Uterus (tissue), 4 donors: Measurements from ENCODE around the gene RNF14. TPM values are rescaled to one million over a fixed set of nuclear protein-coding genes. Genes with fewer than 3 reads are reported as not detected.

Experiments
- DNase-seq, 2 donors: peaks; one replicate each; pipeline ENCODE4 v3.0.0-alpha.2; 2019 to 2020
- H3K27ac ChIP-seq, 2 donors: fragments of 200-600 bp; sonication (generic); 1 replicate in 1 of 2; 2 replicates in 1 of 2; pipeline ENCODE4 v1.5.1; 2016 to 2018
- H3K27me3 ChIP-seq, 2 donors: fragments of 200-600 bp; sonication (generic); one replicate each; pipeline ENCODE4 v1.5.1; 2018 to 2019; ENCODE audit warnings: control low read depth in 1 of 2
- H3K36me3 ChIP-seq, 2 donors: fragments of 200-600 bp; sonication (generic); one replicate each; pipeline ENCODE4 v1.5.1; 2019; ENCODE audit warnings: control low read depth in 1 of 2
- H3K4me1 ChIP-seq, 2 donors: fragments of 200-600 bp; sonication (generic); one replicate each; pipeline ENCODE4 v1.5.1; 2018 to 2019; ENCODE audit warnings: control low read depth in 1 of 2
- H3K4me3 ChIP-seq, 2 donors: fragments of 200-600 bp; sonication (generic); 1 replicate in 1 of 2; 2 replicates in 1 of 2; pipeline ENCODE4 v1.5.1; 2018 to 2019; ENCODE audit warnings: mild to moderate bottlenecking in 1 of 2
- H3K9me3 ChIP-seq, 2 donors: fragments of 200-600 bp; sonication (generic); one replicate each; pipeline ENCODE4 v1.5.1; 2019; ENCODE audit warnings: control low read depth in 1 of 2
- POLR2A ChIP-seq, 2 donors: fragments of 450-650 bp; IDR thresholded peaks; one replicate each; pipeline ENCODE4 v1.6.1; 2016; ENCODE audit warnings: antibody characterized with exemption in 2 of 2, mild to moderate bottlenecking in 1 of 2, moderate library complexity in 1 of 2
- intact Hi-C: fragments of 100-400 bp; cut with DNase I; formaldehyde crosslinking; loops from one replicate; pipeline ENCODE4 v1.15.1; 2023; ENCODE audit warnings: low total_unique reads
- total RNA-seq, 4 donors: library from RNA; depleted of rRNA in 3 of 4; stranded (reverse); fragments of >200 nt in 3 of 4; gene quantifications; one replicate each; pipeline versions ENCODE4 v1.1.0 to v1.2.4, GENCODE V29; 2014 to 2023
- TF ChIP-seq, protein P1 (sequence below), 4 experiments: fragments of 200-600 bp in 2 of 4; fragments of 450-650 bp in 2 of 4; sonication (generic) in 2 of 4; IDR thresholded peaks; one replicate each; pipeline ENCODE4 v1.5.1; 2016 to 2019; ENCODE audit warnings: antibody characterized with exemption in 4 of 4, mild to moderate bottlenecking in 2 of 4, moderate library complexity in 1 of 4
- donor health status: DM: yes; HTN: yes; CAD: no.

RNF14 gene
- total RNA-seq, 4 donors from 2014 or later: 20.3 to 70.2 (median 46.7) TPM

DNA sequence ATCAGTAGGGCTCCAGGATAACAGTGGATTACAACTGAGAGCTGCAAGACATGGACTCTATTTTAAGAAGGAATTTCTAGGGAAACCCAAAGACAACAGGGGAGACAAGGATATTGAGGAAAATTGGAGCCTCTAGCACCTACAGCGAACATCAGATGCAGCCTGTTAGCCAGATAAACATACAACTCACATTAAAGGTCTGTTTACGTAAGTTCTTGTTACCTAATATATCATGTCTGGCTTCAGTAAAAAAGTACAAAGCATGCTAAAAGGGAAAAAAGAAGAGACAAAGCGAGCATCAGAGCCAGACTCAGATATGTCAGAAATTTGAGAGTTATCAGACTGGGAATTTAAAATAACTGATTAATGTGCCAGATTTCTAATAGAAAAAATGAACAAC lies 26.8 kb downstream of the RNF14 start:
- Histone ChIP-seq H3K9me3 (no peaks in the 10 kb centered on the region), H3K4me1 (no peaks in the 10 kb centered on the region), H3K27me3 (no peaks in the 10 kb centered on the region), H3K27ac (no peak overlapping the region), H3K36me3 (no peaks in the 10 kb centered on the region), H3K4me3 (no peak overlapping the region)
- intact Hi-C loops: no loop called here
- TF ChIP-seq, protein P1, sequence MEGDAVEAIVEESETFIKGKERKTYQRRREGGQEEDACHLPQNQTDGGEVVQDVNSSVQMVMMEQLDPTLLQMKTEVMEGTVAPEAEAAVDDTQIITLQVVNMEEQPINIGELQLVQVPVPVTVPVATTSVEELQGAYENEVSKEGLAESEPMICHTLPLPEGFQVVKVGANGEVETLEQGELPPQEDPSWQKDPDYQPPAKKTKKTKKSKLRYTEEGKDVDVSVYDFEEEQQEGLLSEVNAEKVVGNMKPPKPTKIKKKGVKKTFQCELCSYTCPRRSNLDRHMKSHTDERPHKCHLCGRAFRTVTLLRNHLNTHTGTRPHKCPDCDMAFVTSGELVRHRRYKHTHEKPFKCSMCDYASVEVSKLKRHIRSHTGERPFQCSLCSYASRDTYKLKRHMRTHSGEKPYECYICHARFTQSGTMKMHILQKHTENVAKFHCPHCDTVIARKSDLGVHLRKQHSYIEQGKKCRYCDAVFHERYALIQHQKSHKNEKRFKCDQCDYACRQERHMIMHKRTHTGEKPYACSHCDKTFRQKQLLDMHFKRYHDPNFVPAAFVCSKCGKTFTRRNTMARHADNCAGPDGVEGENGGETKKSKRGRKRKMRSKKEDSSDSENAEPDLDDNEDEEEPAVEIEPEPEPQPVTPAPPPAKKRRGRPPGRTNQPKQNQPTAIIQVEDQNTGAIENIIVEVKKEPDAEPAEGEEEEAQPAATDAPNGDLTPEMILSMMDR (IDR thresholded peaks at IDR 0.05): no peak
- TF ChIP-seq POLR2A (IDR thresholded peaks at IDR 0.05): no peak
- no peak for DNase-seq

DNA sequence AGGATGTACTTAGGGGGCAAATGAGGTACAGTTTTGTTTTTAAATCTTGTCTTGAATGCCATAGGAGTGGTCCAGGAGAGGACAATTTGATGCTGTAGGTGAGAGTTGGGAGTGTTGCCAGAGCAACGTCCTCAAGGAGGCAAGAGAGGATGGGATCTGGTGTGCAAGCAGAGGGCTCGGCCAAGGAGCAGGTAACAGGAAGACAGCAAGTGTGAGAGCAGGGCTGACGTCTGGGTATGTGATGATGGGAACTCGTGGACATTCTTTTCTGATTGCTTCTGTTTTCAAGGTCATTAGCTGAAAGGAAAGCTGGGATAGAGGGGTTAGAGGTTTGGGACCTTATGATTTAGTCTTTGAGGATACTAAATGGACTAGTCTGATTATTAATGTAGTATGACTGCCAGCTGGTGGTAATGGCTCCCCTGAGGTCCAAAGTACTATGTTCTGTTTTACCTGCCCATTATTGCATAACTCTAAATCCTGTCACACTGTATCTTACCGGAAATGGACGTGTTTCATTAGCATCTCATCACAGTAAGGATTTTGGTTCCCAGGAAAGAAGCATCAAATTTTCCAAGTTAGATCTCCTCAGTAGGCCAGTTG lies 28.6 kb downstream of the RNF14 start:
- H3K4me3 ChIP-seq: no peak overlapping the region
- no peaks in the 10 kb centered on the region for H3K36me3 ChIP-seq
- H3K9me3 ChIP-seq: no peaks in the 10 kb centered on the region
- H3K27ac ChIP-seq: no peak overlapping the region
- intact Hi-C loops: no loop called here
- no peak for TF ChIP-seq POLR2A (IDR thresholded peaks at IDR 0.05)
- TF ChIP-seq, protein P1 (IDR thresholded peaks at IDR 0.05): no peak
- DNase-seq: no peak
- no peaks in the 10 kb centered on the region for H3K4me1 ChIP-seq
- no peaks in the 10 kb centered on the region for H3K27me3 ChIP-seq

DNA sequence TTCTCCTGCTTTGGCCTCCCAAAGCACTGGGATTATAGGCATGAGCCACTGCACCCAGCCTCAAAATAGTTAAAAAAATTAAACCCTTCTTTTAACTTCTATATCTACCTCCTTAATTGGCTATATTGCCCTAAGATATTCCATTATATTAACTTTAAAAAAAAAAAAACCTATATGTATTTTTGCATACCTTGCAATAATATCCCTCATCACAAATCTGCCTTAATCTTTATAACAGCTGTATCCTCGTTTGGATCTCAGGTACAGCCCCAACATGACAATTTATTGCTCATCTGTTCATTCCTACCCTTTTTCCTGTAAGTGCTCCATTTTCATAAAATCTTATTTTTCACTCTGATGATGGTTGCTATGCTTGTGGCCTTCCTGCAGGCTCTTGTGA lies 31.3 kb downstream of the RNF14 start:
- Histone ChIP-seq H3K4me3 (no peak overlapping the region), H3K27ac (no peak overlapping the region), H3K27me3 (no peaks in the 10 kb centered on the region), H3K9me3 (no peaks in the 10 kb centered on the region), H3K4me1 (no peaks in the 10 kb centered on the region), H3K36me3 (no peaks in the 10 kb centered on the region)
- no peak for TF ChIP-seq POLR2A (IDR thresholded peaks at IDR 0.05)
- TF ChIP-seq, protein P1 (IDR thresholded peaks at IDR 0.05): no peak
- intact Hi-C loops: no loop called here
- no peak for DNase-seq

DNA sequence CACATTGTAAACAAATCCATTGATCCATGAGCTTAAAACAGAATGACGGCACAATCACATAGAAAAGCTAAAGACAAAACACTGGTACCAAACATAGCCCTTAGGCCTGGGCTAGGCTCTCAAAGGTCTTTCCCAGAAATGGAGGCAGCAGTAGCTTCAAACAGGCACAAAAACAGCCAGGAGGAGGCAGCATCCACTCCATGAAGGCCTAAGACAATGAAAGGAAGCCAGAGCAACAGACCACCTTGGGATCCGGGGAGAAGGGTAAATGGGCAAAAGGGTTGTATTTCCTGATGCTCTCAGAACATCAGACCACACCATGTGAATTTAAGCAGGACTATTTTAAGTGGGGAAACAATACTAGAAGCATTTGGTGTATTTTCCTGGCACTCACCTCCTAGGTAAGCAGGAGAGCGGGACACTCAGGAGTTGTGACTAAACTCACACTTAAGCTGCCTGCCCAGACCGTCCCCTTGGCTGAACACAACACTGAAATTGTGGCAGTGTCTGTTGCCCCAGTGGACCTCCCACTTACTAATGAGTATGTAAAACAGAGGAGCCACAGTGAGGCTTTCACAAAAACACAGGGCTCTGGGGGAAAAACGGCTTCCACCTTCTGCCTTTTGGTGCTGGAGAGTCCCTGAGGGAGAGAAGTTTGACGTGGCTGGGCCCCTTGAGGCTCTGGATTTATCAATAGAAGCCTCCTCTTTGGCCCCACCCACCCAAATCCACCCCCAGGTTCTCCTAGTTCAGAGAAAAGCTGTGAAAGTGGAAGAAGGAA lies 32.0 kb downstream of the RNF14 start:
- Histone ChIP-seq H3K27ac (peak overlapping the region in 1 of 2 donors; percentile 8), H3K4me3 (no peak overlapping the region), H3K27me3 (no peaks in the 10 kb centered on the region), H3K4me1 (no peaks in the 10 kb centered on the region), H3K9me3 (no peaks in the 10 kb centered on the region), H3K36me3 (no peaks in the 10 kb centered on the region)
- no peak for TF ChIP-seq POLR2A (IDR thresholded peaks at IDR 0.05)
- TF ChIP-seq, protein P1 (IDR thresholded peaks at IDR 0.05): peak in 1 of 4 experiments; percentile 15
- DNase-seq: no peak
- intact Hi-C loops: no loop called here

DNA sequence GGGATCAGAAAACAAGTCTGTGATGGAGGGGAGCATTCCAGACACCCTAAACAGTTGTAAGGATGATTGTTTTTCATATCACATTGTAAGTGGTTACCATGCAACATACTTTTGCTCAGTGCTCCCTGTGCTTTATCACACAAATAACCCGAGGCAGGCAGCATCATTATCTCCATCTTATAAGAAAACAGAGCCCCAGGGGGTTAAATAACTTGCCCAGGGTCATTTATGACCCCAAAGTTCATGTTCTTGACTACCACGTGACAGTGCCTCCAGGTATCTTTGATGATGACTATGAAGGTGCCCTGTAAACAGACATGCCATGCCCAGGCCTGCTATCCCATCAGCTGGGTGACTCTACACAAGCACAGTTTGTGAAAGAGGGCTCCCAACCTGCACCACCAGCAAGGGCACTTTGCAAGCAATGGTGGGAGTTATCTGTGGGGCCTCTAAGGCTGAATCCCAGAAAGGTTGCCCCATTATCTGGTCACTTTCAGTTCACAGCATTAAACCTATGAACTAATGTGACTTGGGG lies 34.4 kb downstream of the RNF14 start:
- H3K27me3 ChIP-seq: no peaks in the 10 kb centered on the region
- no peaks in the 10 kb centered on the region for H3K4me1 ChIP-seq
- no peak for DNase-seq
- H3K4me3 ChIP-seq: no peak overlapping the region
- H3K36me3 ChIP-seq: no peaks in the 10 kb centered on the region
- H3K27ac ChIP-seq: no peak overlapping the region
- no peaks in the 10 kb centered on the region for H3K9me3 ChIP-seq
- no peak for TF ChIP-seq POLR2A (IDR thresholded peaks at IDR 0.05)
- intact Hi-C loops: no loop called here
